NCI-H187 treated with DMSO at 0.1 percent for 48 hours (cell line): ENCODE data around the gene M1AP.

Experiments
- DNase-seq: peaks from one replicate; lab custom pipeline; 2025; lab: John Stamatoyannopoulos, UW

M1AP gene

DNA sequence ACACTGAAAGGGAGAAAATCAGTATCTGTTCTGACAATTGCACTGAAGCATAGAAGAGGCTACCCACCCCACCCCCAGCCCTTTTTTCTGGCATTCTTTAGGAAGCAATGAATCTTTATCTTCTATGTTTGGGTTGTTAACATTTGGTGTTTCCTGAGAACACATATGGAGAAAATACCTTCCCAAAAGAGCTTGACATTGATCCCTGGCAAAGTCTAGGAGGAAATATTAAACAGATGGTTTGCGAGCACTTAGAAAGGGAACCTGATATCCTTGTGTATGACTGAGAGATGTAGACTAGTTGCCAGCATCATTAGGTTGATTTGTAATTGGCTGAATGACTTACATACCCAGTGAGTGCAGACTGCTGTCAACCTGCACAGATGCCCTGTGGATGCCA lies 50.7 kb downstream of the M1AP start:
- DNase-seq: no peak

GRCh38 chr2:74596584-74596983 lies 51.5 kb downstream of the M1AP start:
- DNase-seq: no peak

- no peak for DNase-seq
These were observed 54.0 kb downstream of the M1AP start for GRCh38 chr2:74593826-74594772.

DNA sequence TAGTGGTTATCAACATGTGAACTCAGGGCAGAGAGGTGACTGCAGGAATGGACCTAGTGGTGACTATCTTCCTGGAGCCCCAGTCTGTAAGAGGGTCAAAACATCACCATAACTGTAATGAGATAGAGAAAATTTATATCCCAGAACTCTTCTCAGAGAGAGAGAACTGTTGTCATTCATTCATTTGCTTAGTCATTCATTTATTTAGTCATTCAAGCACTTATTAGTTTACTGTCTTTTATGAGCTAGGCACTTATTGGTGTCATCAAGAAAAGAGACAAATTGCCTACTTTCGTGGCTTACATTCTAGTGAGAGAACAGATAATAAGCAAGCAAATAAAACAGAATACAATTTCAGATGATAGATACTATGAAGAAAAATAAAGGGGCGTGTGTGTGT lies 59.5 kb downstream of the M1AP start:
- DNase-seq: no peak

GRCh38 chr2:74587664-74588277 lies 60.4 kb downstream of the M1AP start:
- DNase-seq: no peak

DNA sequence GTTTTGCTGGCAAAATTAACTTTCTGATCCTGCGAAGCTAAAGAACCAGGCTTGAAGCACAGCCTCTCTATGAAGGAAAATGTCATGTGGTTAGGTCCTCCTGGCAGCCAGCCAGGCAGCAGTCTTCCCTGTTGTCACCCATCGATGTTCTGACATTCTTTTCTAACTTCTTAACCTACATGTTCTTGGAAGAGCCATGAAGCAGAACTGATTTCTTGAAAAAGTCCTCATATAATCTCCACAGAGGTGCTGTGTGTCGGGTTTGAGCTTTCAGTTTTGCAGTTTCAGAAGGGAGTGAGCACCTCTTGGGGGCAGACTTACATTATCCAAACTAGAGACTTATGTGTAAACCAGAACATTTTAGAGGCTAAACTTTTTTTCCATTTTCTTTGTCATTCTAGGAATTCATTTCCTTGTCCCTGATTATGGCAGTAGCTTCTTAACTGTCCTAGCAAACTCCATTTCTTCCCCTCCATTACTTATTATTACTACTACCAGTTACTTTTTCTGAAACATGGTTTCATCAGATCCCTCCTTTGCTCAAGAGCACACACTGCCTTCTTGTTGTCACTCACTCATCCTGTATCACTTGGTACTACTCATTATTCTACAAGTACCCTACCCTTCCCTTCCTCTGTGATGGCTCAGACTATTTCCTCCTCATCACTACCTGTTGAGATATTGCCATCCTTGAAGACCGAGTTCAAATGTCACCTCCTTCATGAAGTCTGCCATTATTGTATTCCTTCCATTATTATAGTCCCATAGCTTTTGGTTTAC lies 62.5 kb downstream of the M1AP start:
- no peak for DNase-seq

DNA sequence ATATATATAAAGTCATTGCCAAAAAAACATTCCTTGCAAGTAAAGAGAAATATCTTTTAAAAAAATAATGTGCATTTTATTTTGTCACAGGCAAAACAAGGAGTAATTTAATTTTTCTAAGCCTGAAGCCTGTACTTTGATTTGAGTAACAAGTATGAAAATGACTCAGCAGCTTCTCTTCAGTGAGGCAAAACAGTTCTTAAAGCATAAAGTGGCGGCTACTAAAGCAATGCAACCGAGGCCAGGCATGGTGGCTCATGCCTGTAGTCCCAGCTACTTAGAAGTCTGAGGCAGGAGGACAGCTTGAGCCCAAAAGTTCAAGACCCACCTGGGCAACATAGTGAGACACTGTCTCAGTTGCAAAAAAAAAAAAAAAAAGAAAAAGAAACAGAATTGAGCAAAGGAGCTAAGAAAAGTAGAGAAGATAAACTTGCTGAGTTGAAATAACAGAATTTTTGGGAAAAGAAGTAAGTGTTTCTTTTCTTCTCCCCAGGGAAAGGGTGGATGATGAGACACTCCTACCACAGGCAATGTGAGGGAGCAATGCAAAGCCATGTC lies 64.0 kb downstream of the M1AP start:
- no peak for DNase-seq

DNA sequence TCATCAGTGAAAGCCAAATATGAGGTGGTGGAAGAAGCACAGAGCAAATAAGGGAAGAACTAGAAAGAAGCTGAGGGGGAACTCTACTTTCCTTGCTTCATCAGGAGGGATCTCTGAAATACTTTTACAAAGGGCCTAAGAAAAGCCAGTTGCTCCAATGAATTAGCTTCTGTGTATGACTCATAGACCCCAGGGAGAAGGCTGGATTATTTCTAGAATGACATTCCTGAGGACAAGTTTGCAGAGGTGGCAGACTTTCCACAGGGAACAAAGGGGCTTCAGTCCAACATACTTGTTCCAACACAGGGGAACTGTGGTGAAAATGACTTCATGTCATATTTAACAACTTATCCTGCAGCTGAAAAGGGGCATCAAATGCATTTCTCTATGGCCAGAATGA lies 64.6 kb downstream of the M1AP start:
- DNase-seq: no peak

- DNase-seq: no peak
These were observed 65.9 kb downstream of the M1AP start for GRCh38 chr2:74582184-74582583.

DNA sequence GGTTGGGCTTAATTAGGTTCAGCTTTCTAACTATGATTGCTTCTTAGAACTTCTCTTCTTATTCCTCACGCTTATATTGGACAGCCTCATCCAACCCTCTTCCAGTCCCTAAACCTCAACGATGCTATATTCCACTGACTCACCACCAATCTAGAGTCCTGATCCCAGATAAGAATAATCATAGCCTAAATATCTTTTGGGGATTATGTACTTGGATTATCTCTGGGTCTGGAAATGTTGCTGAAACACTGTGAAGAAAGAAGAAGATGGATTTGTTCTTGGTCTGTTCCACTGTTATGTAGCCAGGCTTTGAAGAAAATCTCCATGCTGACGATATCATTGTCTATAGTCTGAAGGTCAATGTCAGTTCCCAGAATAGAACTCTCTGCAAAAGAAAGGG lies 66.7 kb downstream of the M1AP start:
- no peak for DNase-seq

- no peak for DNase-seq
These were observed 69.7 kb downstream of the M1AP start for GRCh38 chr2:74578408-74578807.

DNA sequence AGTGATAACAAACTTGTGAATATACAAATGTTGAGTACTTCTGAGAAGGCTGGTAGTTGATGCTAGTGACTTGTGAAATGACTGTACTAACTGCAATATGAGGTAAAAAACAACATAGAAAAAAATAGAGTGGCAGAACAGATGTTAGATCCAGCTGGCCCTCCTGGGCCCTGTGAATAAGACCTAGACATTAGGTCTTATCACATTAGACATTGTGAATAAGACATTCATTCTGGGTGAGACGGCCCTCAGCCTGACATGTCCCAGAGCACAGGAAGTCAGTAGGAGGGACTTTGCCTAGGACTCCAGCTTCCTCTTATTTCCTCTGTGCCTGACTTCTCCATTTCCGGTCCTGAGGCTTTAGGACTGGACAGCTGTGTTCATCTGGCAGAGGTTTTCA lies 70.7 kb downstream of the M1AP start:
- DNase-seq: no peak

DNA sequence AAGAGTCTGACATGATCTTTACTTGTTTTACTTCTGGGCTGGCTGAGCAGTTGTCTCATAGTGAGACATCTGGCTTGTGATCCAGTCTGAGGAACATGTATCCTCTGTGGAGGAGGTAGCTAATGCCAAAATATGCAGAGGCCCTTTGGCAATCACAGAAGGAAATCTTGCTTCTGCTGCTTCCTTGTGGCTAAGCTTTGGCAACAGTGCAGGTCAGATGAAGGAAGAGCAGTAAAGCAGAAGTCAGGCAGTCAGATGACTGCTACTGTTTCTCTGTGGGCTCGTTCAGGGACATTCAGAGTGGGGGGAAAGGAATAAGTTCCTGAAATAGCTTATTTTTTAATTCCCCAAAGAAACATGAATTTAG lies 71.3 kb downstream of the M1AP start:
- no peak for DNase-seq

- DNase-seq: peak; percentile 19
These were observed 71.8 kb downstream of the M1AP start for GRCh38 chr2:74576211-74576862.

DNA sequence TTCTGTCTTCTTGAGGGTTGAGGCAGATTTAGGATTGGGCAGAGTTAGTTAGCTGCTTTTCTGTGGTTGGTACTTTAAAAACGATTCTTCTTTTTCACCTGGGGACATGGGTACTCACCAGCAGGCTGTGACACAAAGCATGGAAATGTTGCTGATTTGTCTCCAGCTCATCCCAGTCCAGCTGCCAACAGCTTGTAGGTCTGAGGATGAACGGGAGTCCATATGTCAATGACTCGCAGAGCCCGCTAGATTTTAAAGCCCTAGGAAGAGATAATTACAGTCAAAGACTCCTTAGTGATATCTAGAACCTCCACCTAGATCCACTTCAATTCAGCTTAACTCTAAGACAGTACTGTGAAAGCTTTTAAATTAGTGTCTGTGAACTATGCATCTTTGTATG lies 72.8 kb downstream of the M1AP start:
- no peak for DNase-seq

DNA sequence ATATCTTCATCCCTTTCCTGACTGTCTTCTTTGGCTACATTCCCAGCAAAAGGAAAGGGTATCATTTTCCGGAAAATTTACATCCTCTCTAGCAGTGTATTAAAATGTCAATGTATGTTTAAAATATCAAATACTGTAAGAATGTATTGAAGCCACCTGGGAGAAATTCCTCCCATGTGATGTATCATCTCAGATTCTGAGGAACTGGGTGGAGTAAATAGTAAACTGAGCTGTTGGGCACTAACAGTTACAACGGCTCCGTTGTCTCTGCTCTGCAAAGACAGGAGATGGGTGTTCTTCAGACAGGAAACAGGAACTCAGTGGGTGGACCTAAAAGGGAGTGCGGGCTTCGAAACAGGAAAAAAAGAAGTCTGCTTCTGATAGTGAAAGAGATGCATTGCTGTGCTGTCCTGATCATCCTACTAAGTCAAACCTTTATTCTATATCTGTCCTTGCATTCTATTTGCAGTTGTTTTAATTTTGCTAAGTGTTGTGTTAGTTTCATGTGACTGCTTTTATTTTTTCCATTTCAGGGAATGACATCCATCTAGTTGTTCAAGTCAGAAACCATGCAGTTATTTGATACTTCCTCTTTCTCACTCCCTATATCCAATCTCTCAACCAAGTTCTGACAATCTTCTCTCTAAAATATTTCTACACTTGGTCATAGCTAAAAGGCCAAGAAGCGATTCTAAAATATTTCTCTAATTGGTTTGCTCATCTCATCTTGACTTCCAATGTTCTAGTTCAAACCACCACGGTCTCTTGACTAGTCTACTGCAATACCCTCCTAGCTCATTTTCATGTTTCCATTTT lies 74.2 kb downstream of the M1AP start:
- no peak for DNase-seq

GRCh38 chr2:74572178-74572925 lies 75.8 kb downstream of the M1AP start:
- no peak for DNase-seq

DNA sequence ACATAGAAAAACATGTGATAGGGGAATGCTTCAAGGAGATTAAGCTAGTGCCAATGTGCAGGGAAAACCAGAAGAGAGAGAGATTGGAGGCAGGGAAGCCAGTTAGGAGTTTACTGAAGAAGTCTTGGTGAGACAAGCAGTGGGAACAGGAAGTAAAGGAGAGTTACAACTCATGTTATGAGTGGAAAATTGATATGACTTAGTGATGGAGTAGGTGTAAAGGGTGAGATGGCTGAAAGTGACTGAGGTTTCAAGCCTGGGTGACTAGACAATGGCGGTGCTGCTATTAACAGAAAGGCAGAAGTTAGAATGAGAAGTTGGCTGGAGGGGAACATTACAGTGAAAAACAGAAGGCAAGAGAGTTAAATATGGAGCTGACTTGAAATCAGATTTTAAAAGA lies 77.1 kb downstream of the M1AP start:
- no peak for DNase-seq

- no peak for DNase-seq
These were observed 78.4 kb downstream of the M1AP start for GRCh38 chr2:74569686-74570085.

- DNase-seq: no peak
These were observed 80.2 kb downstream of the M1AP start for GRCh38 chr2:74567881-74568280.

DNA sequence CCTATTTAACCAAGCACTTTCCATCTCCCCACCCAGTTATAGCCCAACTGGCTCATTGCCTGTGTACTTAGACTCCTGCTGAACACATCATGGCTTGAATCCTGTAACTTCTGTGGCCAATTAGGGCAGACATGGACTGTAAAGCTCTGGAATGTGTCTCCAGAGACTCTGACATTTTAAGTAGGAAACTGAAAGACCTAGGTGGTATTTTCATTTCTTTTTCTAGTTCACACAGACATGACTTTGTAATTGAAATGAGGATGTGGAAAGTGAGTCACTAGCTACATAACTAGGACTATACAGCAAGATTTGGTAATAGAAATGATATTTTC lies 81.4 kb downstream of the M1AP start:
- DNase-seq: no peak
